Epithelial cell of esophagus (primary cell): ENCODE results near the gene TSPAN33.
A peak's percentile ranks its signal among the peaks of the same experiment; 100 is the strongest.

Experiments used
- DNase-seq: peaks from one replicate; pipeline ENCODE4 v3.0.0; 2010; ENCODE audit warnings: low read depth
- H3K4me3 ChIP-seq: 2 replicates; pipeline ENCODE4 v1.5.1; 2011; ENCODE audit warnings: mild to moderate bottlenecking, low read length, control low read depth
- CTCF ChIP-seq: IDR thresholded peaks from 2 replicates; pipeline ENCODE4 v1.5.1; 2011; ENCODE audit warnings: low read depth, mild to moderate bottlenecking, low read length, control low read depth, inconsistent platforms; ENCODE audit not compliant: insufficient read depth; ENCODE audit errors: missing control alignments

TSPAN33 gene

GRCh38 chr7:129187681-129188371 is 43.3 kb downstream of the TSPAN33 start:
- no peak for DNase-seq
- no peak for TF ChIP-seq CTCF

GRCh38 chr7:129188372-129188891 is 43.9 kb downstream of the TSPAN33 start, which contains the start of gene SMO:
SMO (plus strand) TSS chr7:129188633; CDS start chr7:129189152, 519 bp downstream.
- no peak for TF ChIP-seq CTCF
- peak; percentile 41 for DNase-seq
- peak within 1 kb of the TSS; percentile 70 for H3K4me3 ChIP-seq

More at GRCh38 chr7:129187681-129188371, 43.3 kb downstream of the TSPAN33 start:
- H3K4me3 ChIP-seq = peak overlapping the region; percentile 70

GRCh38 chr7:129188892-129189660 is 44.6 kb downstream of the TSPAN33 start:
- TF ChIP-seq CTCF = no peak
- DNase-seq = no peak
- peak overlapping the region; percentile 70 for H3K4me3 ChIP-seq

- no peak for TF ChIP-seq CTCF
- DNase-seq = no peak
- peak overlapping the region; percentile 70 for H3K4me3 ChIP-seq
Observed at GRCh38 chr7:129189661-129190310, 45.3 kb downstream of the TSPAN33 start.

GRCh38 chr7:129191272-129191671 is 46.8 kb downstream of the TSPAN33 start:
- DNase-seq = no peak
- H3K4me3 ChIP-seq = no peak overlapping the region
- no peak for TF ChIP-seq CTCF

- DNase-seq = no peak
- no peak for TF ChIP-seq CTCF
- H3K4me3 ChIP-seq = no peak overlapping the region
Observed at GRCh38 chr7:129193892-129194291, 49.4 kb downstream of the TSPAN33 start.
